Suprapubic skin (tissue), 3 donors: Measurements from ENCODE around the gene FAM156A.
"Not testable (repeated sequence)": the region's sequence is repeated elsewhere in the genome, so short reads cannot be mapped to it uniquely, and the experiment has no call there.

Source experiments
- EP300 ChIP-seq: sonication (generic); formaldehyde crosslinking; IDR thresholded peaks from one replicate; pipeline ENCODE4 v1.6.1; 2017; ENCODE audit warnings: antibody characterized with exemption
- TF ChIP-seq, protein P1 (sequence below), 2 donors: fragments of 200-600 bp in 1 of 2; fragments of 450-650 bp in 1 of 2; sonication (generic) in 1 of 2; IDR thresholded peaks; one replicate each; pipeline ENCODE4 v1.5.1; 2016 to 2019; ENCODE audit warnings: antibody characterized with exemption in 2 of 2, mild to moderate bottlenecking in 1 of 2, moderate library complexity in 1 of 2

DNA sequence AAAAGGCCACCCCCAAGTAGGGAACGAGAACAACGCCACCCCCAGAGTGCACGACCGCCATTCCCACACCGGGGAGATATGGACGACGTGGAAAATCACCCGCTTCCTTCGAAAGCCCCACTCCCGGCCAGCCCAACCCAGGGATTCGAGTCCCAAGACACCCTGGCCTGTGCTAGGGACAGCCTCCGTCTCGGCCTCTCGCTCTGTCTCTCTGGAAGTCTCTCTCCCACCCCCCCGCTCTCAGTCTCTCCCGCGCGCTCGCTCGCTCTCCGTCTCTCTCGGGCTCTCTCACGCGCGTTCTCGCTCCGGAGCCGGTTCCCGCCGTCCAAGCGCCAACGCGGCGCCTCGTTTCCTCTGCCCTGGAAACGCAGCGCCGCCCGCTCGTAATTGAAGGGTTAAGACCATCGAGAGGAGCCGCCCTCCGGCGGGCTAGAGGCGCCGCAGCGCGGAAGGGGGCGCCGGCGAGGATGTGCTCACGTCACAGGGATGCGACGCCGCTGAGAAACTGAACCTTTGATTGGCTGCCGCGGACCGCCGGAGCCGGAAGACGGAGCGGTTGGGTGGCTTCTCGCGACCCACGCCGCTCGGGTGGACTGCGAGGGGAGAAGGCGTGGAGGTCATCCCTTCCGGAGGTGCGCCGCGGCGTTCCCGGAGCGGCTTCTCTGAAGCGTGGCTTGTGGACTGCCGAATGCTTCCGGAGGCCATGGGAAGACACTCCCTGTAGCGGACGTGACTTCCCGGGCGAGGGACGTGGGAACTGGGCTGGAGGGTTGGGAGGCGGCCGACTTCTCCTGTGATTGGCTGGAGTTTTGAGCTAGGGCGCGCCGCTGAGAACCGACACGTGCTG is at the start of gene FAM156A:
- TF ChIP-seq, protein P1, sequence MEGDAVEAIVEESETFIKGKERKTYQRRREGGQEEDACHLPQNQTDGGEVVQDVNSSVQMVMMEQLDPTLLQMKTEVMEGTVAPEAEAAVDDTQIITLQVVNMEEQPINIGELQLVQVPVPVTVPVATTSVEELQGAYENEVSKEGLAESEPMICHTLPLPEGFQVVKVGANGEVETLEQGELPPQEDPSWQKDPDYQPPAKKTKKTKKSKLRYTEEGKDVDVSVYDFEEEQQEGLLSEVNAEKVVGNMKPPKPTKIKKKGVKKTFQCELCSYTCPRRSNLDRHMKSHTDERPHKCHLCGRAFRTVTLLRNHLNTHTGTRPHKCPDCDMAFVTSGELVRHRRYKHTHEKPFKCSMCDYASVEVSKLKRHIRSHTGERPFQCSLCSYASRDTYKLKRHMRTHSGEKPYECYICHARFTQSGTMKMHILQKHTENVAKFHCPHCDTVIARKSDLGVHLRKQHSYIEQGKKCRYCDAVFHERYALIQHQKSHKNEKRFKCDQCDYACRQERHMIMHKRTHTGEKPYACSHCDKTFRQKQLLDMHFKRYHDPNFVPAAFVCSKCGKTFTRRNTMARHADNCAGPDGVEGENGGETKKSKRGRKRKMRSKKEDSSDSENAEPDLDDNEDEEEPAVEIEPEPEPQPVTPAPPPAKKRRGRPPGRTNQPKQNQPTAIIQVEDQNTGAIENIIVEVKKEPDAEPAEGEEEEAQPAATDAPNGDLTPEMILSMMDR (IDR thresholded peaks at IDR 0.05), result not testable (repeated sequence)
- not testable (repeated sequence) for TF ChIP-seq EP300
